SIG-M5 (cell line): ENCODE data around the gene HSPG2.
"Not testable (repeated sequence)": the region's sequence is repeated elsewhere in the genome, so short reads cannot be mapped to it uniquely, and the experiment has no call there.

ENCODE experiments used
- DNase-seq: peaks from one replicate; lab custom pipeline; 2025; lab: John Stamatoyannopoulos, UW

HSPG2 gene

DNA sequence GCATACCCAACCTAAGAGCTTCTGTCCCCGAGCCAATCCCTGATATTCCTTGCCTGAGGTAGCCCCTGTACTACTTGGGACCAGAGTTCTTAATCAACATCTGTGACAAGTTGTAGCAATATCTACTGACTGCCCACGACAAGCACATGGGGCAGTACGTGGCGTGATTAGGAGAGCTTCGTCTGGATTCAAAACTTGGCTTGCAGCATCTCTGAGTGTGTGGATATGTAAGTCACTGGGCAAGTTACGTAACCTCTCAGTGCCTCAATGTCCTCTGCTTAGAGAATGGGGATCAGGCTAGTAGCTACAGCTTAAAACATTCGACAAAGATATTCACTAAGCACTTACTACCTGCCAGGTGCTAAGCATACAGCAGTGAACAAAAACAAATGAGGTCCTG is 5.0 kb downstream of the HSPG2 start:
- no peak for DNase-seq

DNA sequence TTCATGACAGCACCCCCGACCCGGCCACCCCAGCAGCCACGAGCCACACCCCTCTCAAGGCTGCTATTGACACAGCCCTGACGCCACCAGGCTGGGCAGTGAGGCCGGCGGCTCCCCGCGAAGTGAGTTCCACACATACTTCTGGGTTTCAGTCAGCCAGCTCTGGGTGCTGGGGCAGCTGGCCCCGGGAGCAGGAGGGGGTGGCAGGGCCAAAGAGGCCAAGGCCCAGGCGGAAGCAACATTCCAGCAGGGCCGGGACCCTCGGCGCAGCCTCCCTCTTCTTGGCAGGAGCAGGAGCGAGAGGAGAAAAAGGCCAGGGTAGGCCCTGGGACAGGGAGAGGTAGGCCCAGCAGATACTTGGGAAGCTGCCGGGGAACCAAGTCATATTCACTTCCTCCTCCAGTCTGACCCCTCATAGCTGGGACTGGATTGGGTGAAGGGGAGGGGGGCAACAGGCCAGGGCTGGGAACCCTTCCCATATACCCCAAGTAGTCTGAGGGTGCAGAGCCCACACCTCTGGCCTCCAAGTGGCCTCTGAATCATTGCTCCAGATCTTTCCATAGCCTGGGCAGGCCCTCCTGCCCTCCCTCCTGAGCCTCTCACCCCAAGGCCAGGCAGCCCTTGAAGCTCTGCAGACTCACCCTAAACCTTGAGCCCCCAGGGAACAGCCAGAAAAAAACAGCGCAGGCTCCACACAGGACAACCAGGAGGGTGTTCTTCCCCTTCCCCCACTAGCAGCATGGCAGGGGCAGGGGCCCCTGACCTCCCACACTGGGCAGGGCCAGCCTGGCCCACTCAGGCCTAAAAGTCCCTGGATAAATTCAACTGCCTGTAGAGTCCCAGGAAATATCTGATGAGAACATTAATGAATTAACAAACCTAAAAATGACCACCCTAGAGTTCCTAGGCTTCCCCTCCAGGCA is 5.7 kb downstream of the HSPG2 start:
- no peak for DNase-seq

- DNase-seq: no peak
Observed at GRCh38 chr1:21930629-21931170, 6.4 kb downstream of the HSPG2 start.

DNA sequence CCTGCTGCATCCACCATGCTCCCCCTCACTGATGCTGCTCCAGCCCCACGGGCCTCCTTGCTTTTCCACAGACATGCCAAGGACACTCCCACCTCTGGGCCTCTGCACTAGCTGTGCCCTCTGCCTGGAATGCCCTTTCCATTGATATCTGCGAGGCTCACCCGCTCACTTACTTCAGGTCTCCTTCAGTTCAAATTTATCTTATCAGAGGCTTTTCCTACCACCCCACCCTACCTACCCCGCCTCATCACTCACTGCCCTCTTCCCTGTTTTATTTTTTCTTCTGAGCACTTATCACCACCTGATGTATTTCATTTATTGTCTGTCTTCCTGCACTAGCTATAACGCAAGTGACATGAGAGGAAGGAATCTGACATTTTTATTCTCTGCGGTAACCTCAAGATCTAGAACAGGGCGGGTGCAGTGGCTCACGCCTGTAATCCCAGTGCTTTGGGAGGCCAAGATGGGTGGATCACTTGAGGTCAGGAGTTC is 7.0 kb downstream of the HSPG2 start:
- DNase-seq: no peak

DNA sequence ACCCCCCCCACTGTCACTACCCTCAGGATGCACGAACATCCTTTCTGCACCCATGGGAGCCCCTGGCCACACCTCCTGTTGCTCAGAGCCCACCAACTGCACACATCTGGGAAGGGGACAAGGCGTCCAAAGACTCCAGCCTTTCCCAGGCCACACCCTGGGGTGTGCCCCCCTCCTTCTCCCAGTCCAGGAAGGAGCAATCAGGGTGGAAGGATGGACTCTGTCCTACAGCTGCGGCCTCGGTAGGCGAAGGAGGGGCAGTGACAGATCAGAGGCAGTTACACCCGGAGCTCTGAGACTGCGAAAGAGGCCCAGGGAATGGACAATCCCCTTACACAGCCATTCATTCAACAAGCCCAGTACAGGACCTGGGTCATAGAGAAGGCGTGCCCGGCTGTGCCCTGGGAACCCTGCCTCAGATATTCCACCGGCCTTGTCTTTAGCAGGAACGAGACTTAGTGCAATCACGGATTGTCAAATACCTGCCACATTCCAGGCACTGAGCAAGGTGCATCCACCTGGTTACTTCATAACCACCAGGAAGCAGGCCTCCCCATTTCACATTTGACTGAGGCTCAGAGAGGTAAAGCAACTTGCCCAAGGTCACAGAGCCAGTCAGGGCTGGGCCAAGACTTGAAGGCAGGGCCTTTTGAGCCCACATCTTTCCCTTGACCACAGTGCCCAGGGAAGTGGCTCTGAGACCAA is 9.4 kb downstream of the HSPG2 start:
- DNase-seq: no peak

DNA sequence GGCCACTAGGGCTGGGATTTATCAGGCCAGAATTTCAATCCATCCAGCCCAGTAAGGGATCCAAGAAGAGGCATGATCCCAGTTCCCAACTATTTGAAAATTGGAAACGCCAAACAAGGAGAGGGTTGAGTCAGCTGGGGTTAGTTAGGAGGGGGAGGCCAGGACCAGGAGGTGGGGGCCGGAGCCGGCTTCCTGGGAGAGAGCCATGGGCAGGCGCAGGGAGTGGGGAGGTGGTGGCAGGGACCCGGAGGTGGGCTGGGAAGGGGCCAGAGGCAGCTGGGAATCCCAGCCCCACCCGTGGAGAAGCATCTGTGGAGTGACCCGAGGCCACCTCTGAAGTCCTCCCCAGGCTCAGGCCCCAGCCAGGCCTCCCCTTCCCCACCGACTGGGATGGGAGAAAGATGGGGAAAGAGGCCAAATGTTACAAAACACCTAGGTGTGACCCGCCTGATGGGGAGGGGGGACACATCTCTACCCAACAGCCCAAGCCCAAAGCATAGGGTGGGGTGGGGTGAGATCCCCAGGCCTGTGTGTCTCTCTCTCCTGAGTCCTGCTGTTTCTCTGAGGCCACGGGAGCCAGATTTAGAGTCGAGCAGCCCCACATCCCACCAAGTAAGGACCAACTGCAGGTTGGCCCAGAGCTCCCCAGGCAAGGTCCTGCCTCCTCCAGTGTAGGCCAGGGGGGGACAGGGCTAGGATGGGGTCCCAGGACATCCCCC is 10.1 kb downstream of the HSPG2 start:
- no peak for DNase-seq

- no peak for DNase-seq
Observed at GRCh38 chr1:21926065-21926464, 11.0 kb downstream of the HSPG2 start.

DNA sequence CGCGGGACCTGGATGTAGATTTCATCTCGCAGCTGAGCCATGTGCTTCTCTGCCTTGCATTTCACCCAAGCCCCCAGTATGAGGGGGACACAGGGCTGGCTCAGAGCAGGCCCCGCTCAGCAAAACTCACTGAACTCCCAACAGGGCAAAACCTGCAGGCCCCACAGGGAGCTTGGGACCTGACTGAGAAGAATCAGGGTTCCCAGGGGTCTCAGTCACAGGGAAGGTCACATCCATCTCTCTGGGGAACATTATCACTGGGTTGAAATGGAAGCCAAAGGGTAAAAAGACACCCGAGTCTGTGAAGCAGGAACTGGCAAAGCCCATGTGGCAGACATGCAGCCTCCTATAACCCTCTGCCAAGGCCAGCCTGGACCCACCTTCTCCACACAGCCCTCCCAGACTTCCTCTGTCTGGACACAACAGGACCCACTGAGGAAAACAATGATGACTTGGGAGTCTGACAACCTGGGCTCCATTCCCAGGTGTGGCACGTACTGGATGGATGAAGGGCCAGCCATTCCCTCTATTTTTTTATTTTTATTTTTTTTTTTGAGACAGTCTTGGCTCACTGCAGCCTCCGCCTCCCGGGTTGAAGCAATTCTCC is 11.7 kb downstream of the HSPG2 start:
- DNase-seq: no peak

DNA sequence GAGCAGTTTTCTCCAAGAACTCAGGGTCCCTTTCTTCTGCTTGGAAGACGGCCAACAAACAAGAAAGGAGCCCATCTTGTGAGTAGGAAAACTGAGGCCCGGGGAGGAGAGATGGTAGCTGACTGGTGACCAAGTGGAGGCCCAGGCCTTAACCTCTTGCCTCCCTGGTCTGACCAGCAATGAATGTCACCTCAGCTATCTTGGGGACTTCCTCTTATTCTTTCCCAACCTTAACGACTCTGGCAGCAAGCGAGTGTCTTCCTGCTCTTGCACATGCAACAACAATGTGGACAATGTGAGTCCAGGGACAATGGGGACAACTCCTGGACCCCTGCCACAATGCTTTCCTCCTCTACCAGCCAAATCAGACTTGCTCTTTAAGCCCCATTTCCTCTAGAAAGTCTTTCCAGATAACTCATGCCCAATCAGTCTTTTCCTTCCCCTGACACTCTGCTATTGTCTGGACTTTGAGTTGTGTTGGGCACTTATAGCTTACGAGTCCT is 12.6 kb downstream of the HSPG2 start:
- DNase-seq: no peak

DNA sequence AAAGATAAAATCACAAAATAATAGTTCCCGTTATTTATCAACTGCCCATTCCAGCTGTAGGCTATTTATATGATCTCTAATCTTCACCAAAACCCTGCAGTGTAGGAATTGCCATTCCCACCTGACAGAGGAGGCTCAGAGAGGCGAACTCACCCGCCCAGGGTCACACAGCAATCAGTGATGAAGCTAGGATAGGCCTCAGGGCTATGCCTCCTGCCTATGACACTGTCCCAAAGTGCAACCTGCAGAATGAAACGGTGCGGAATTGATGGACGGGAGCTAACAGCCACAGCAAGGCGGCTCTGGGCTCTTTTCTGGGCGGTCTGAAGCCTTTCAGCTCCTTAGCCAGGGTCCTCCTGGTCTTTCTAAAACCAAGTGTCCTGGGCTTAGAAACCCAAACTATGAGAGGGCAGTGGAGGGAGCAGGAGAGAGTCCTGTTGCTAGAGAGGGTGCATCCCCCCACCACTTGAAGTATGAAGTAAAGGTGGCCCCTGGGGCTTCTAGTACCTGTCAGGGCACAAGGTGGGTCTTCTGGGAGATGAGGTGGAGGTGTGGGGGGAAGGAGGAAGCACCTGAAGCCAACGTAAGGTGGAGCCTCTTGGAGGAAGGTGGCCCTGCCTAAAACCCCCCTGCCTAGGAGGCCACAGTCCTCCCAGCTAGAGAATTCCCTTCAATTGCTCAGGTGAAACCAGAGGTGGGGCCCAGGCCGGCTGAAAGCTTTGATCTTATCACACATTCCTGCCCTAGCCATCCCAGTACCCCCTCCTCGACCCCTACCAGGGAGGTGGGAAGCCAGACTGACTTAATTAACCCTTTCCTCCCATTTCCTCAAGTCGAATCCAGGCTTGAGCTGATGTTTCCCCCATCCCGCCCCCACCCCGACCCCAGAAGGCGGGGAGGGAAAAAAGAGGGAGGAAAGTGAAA is 14.8 kb downstream of the HSPG2 start:
- no peak for DNase-seq

GRCh38 chr1:21921100-21921875 is 15.8 kb downstream of the HSPG2 start:
- no peak for DNase-seq

GRCh38 chr1:21919520-21919919 is 17.6 kb downstream of the HSPG2 start:
- DNase-seq: no peak

- not testable (repeated sequence) for DNase-seq
Observed at GRCh38 chr1:21917239-21917631, 19.9 kb downstream of the HSPG2 start.

DNA sequence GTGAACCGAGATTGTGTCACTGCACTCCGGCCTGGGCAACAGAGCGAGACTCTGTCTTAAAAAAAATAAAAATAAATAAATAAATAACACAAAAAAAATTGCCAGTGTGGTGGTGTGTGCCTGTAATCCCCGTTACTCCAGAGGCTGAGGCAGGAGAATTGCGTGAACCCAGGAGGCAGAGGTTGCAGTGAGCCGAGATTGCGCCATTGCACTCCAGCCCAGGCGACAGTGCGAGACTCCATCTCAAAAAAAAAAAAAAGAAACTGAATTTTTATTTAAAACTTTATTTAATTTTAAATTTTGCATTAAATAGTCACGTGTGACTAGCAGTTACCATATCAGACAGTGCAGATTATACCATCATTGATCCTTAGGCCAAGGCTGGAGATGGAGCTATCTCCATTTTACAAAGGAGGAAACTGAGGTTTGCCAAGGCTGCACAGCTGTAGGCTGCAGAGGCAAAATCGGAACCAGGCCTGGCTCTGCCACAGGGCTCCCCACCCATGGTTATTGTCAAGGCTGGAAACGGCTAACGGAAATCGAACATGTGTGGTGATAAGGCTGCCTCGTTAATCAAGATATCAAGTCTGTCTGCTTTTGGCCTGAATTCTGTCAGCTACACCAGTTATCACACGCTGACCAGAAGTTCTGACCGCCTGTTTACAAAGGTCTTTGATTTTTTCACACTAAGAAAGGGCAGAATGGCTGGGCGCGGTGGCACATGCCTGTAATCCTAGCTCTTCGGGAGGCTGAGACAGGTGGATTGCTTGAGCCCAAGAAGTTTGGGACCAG is 20.5 kb downstream of the HSPG2 start:
- DNase-seq: no peak

DNA sequence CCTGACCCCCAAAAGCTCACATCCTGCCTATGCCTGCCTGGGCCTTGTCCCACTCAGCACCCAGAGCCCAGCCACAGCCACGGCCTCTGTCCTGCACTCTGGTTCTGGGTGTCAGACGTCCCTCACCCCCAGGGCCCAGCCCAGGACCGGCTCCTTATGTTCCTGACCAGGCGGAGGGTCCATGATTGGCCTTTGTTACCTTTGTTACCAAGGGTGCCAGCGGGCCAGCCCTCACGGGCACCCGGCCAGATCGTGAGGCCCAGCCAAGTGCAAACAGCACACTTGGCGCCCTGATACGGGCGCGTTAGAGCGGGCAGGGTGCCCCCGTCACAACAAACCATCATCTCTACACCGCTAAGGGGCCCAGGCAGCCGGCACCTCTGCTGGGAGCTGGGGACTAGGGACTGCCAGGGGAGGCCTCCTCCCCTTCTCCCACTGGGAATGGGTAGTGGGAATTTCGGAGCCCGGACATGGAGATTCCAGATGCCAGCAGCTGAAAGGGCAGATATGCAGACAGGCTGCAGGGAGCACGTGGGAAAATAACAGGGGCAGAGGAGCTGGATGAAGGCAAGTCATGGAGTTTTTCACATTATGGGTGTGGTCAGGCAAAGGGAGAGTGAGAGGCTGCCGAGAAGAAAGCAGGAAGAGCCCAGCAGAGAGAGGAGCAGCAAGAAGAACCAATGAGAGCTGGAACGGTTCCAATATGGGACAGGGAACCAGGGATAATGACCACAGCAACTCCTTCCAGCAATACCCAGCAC is 22.1 kb downstream of the HSPG2 start:
- DNase-seq: no peak

GRCh38 chr1:21914450-21914849 is 22.7 kb downstream of the HSPG2 start:
- no peak for DNase-seq

- DNase-seq: no peak
Observed at GRCh38 chr1:21913763-21914162, 23.3 kb downstream of the HSPG2 start.

DNA sequence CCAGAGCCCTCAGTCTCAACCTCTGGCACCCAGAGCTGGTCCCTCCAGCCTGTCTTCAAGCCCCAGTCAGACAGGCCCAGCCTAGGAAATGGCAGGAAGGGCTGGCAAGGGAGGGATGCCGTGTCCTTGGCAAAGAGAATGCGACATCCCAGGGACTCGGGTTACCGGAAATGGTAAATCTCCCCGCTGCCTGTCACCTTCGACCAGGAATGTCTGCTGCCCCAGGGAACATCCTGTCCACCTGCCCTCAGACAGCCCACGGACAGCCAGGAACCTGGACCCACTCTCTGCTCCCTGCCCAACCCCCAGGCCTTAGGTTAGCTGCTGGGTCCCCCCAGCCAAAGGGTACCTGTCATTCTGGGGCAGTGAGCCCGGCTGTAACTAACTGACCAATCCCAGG is 23.9 kb downstream of the HSPG2 start:
- DNase-seq: no peak
